Measurements from ENCODE around the gene CD58. TPM values are rescaled to one million over a fixed set of nuclear protein-coding genes. Genes with fewer than 3 reads are reported as not detected.
A peak's percentile ranks its signal among the peaks of the same experiment; 100 is the strongest.
"Not testable (repeated sequence)": the region's sequence is repeated elsewhere in the genome, so short reads cannot be mapped to it uniquely, and the experiment has no call there.

The CD58 gene
- total RNA-seq, 2 experiments from 2014 or later, result 12.4 to 16.0 TPM

- intact Hi-C loops (cut with DNase I, micrococcal nuclease); POLR2A ChIA-PET; H3K27me3 Mint-ChIP-seq; H3K27ac Mint-ChIP-seq; H3K9me3 Mint-ChIP-seq (ENCODE audit: low read depth); H3K4me3 Mint-ChIP-seq; DNase-seq; H3K36me3 Mint-ChIP-seq (ENCODE audit: low read depth); ATAC-seq: not testable (repeated sequence)
- CTCF ChIA-PET, result interaction anchor here (0.7 to 1.1 kb wide), 2 partner anchors 17 to 74 kb away, joined by 3 read pairs; no protein-coding TSS in a partner anchor
- peaks cover 24% of the 10 kb centered on the region for H3K4me1 Mint-ChIP-seq
Measured at GRCh38 chr1:116591951-116592605, 21.3 kb upstream of the CD58 start.

- H3K9me3 Mint-ChIP-seq (ENCODE audit: low read depth); DNase-seq; H3K36me3 Mint-ChIP-seq (ENCODE audit: low read depth); intact Hi-C loops (cut with DNase I, micrococcal nuclease); H3K4me3 Mint-ChIP-seq; H3K27ac Mint-ChIP-seq; POLR2A ChIA-PET; CTCF ChIA-PET; ATAC-seq; H3K27me3 Mint-ChIP-seq: not testable (repeated sequence)
- peaks cover 24% of the 10 kb centered on the region for H3K4me1 Mint-ChIP-seq
Measured at GRCh38 chr1:116591006-116591950, 20.5 kb upstream of the CD58 start.

GRCh38 chr1:116590359-116591005 is 19.7 kb upstream of the CD58 start:
- CTCF ChIA-PET, result not testable (repeated sequence)

GRCh38 chr1:116589101-116589735 is 18.4 kb upstream of the CD58 start:
- H3K9me3 Mint-ChIP-seq (ENCODE audit: low read depth); H3K27me3 Mint-ChIP-seq; H3K36me3 Mint-ChIP-seq (ENCODE audit: low read depth); intact Hi-C loops (cut with DNase I, micrococcal nuclease); CTCF ChIA-PET; POLR2A ChIA-PET; H3K27ac Mint-ChIP-seq; H3K4me3 Mint-ChIP-seq: not testable (repeated sequence)
- H3K4me1 Mint-ChIP-seq, result peaks cover 18% of the 10 kb centered on the region
- ATAC-seq (peak; percentile 80), DNase-seq (peak; percentile 38)

More at GRCh38 chr1:116590359-116591005, 19.7 kb upstream of the CD58 start:
- H3K27ac Mint-ChIP-seq; ATAC-seq; H3K36me3 Mint-ChIP-seq (ENCODE audit: low read depth); H3K4me3 Mint-ChIP-seq; H3K9me3 Mint-ChIP-seq (ENCODE audit: low read depth); H3K27me3 Mint-ChIP-seq; intact Hi-C loops (cut with DNase I, micrococcal nuclease); DNase-seq; POLR2A ChIA-PET: not testable (repeated sequence)
- H3K4me1 Mint-ChIP-seq, result peaks cover 18% of the 10 kb centered on the region

DNA sequence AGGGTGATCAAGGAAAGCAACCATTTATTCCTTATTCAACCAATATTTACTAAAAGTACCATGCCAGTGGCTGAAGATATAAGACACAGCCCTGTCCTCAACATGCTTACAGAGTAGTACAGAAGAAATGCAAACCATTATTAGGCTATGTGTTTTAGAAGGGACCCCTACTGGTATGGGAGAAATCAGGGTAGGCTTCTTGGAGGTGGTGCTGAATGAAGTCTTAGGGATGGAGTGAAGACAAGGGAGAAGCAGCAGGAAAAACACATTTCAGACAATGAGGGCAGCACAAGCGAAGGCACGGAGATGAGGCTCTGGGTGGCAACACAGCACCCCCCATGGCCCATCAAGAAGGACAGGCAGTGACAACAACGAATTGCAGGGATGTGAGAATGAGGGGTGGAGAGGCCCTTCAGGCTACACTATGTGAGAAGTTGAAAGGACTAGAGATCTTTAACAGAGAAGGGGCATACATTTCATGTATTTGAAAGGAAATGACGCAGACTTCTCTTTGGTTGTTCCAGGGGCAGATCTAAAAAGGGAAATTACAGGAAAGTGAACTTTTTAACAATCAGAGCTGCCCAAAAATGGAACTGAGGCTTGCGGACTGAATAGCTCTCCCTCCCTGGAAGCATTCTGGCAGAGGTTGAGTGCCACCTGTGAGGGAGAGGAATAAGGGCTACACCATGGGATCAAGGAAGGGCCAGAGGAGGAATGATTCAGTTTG is 16.8 kb upstream of the CD58 start:
- peaks cover 7% of the 10 kb centered on the region for H3K36me3 Mint-ChIP-seq (ENCODE audit: low read depth)
- ChIA-PET POLR2A (no interaction called here), CTCF (interaction anchor here (0.6 to 1.0 kb wide), 2 partner anchors 102 to 813 kb away, joined by 4 read pairs; no protein-coding TSS in a partner anchor)
- ATAC-seq, result no peak
- peaks cover 18% of the 10 kb centered on the region for H3K4me1 Mint-ChIP-seq
- H3K4me3 Mint-ChIP-seq, result no peak overlapping the region
- intact Hi-C loops (cut with DNase I, micrococcal nuclease), result no loop called here
- no peaks in the 10 kb centered on the region for H3K9me3 Mint-ChIP-seq (ENCODE audit: low read depth)
- DNase-seq, result no peak
- no peak overlapping the region for H3K27ac Mint-ChIP-seq
- H3K27me3 Mint-ChIP-seq, result no peaks in the 10 kb centered on the region

DNA sequence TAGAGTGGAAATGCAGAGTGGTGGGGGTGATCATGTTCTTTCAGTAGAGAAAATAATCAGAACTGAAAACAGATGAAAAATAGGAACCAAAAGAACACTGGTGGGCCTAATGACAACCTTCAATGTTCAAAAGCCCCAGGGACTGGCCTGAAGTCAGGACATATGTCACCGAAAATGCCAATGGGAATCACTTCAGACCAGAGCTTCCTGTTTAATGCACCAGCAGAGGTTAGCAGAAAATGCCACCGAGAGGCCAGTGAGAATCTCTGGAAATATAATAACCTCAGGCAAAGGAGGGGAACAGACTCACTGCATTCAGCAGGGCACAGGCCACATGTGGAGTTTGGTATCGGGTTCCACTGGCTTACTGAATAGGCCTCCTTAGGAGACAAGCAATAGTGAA is 15.9 kb upstream of the CD58 start:
- H3K36me3 Mint-ChIP-seq (ENCODE audit: low read depth), result peaks cover 7% of the 10 kb centered on the region
- POLR2A ChIA-PET, result no interaction called here
- H3K4me1 Mint-ChIP-seq, result peaks cover 18% of the 10 kb centered on the region
- CTCF ChIA-PET, result interaction anchor here (0.5 to 1.0 kb wide), 5 partner anchors 9 to 142 kb away, joined by 3 to 5 read pairs (median 4); partner anchors contain the start of gene IGSF3
- no peak overlapping the region for H3K27ac Mint-ChIP-seq
- no peak for DNase-seq
- H3K27me3 Mint-ChIP-seq, result no peaks in the 10 kb centered on the region
- ATAC-seq, result no peak
- H3K9me3 Mint-ChIP-seq (ENCODE audit: low read depth), result no peaks in the 10 kb centered on the region
- H3K4me3 Mint-ChIP-seq, result no peak overlapping the region
- intact Hi-C loops (cut with DNase I, micrococcal nuclease), result no loop called here

- DNase-seq (no peak), ATAC-seq (peak; percentile 71)
- peaks cover 18% of the 10 kb centered on the region for H3K4me1 Mint-ChIP-seq
- H3K9me3 Mint-ChIP-seq (ENCODE audit: low read depth), result no peaks in the 10 kb centered on the region
- intact Hi-C loops (cut with DNase I, micrococcal nuclease), result no loop called here
- peaks cover 7% of the 10 kb centered on the region for H3K36me3 Mint-ChIP-seq (ENCODE audit: low read depth)
- no peak overlapping the region for H3K27ac Mint-ChIP-seq
- POLR2A ChIA-PET, result interaction anchor here (0.7 to 0.8 kb wide), 2 partner anchors 97 to 142 kb away, joined by 3 read pairs; no protein-coding TSS in a partner anchor
- no peak overlapping the region for H3K4me3 Mint-ChIP-seq
- CTCF ChIA-PET, result interaction anchor here (0.7 to 1.0 kb wide), 4 partner anchors 10 to 1274 kb away, joined by 3 to 5 read pairs (median 4); partner anchors contain the start of gene IGSF3
- H3K27me3 Mint-ChIP-seq, result no peaks in the 10 kb centered on the region
Measured at GRCh38 chr1:116585886-116586285, 15.1 kb upstream of the CD58 start.

- intact Hi-C loops (cut with DNase I, micrococcal nuclease), result no loop called here
- POLR2A ChIA-PET, result no interaction called here
- peaks cover 4% of the 10 kb centered on the region for H3K4me1 Mint-ChIP-seq
Measured at GRCh38 chr1:116581323-116581885, 10.6 kb upstream of the CD58 start.

DNA sequence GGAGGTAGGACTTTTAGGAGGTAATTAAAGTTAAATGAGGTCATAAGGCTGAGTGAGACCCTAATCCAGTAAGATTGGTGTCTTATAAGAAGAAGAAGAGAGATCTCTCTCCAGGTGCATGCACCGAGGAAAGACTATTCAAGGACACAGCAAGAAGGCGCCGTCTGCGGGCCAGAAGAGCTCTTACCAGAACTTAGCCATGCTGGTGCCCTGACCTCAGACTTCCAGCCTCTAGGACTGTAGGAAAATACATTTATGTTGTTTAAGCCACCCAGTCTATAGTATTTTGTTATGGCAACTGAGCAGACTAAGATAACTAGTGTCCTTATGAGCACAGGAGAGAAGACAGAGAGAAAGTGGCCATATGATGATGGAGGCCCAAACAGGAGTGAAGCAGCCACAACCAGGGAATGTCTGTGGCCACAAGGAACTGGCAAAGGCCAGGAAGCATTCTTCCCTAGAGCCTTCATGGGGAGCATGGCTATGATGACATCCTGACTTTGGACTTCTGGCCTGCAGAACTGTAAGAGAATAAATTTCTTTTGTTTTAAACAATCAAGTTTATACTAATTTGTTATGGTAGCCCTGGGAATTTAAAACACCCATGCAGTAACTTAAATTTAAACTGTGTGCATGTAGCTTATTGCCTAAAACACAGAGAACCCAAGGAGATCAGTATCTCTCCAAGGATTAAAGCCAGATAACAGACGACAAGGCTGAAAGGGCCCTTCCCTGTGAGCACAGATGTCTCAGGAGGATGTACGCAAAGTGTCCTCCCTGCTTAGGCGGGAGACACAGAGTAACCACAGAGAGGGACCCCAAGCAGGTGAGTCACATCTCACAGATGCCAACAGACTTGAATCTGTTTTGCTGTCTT is 9.9 kb upstream of the CD58 start:
- DNase-seq, result no peak
- no peaks in the 10 kb centered on the region for H3K4me1 Mint-ChIP-seq
- H3K4me3 Mint-ChIP-seq, result no peak overlapping the region
- ChIA-PET POLR2A (no interaction called here), CTCF (no interaction called here)
- peaks cover 7% of the 10 kb centered on the region for H3K36me3 Mint-ChIP-seq (ENCODE audit: low read depth)
- no peaks in the 10 kb centered on the region for H3K9me3 Mint-ChIP-seq (ENCODE audit: low read depth)
- H3K27me3 Mint-ChIP-seq, result no peaks in the 10 kb centered on the region
- ATAC-seq, result no peak
- no peak overlapping the region for H3K27ac Mint-ChIP-seq
- intact Hi-C loops (cut with DNase I, micrococcal nuclease), result no loop called here

More at GRCh38 chr1:116581323-116581885, 10.6 kb upstream of the CD58 start:
- Mint-ChIP-seq H3K36me3 (ENCODE audit: low read depth) (peaks cover 6% of the 10 kb centered on the region), H3K9me3 (ENCODE audit: low read depth) (no peaks in the 10 kb centered on the region), H3K27ac (no peak overlapping the region), H3K4me3 (no peak overlapping the region), H3K27me3 (no peaks in the 10 kb centered on the region)
- DNase-seq (no peak), ATAC-seq (no peak)
- CTCF ChIA-PET, result interaction anchor here (0.7 kb wide), 1 partner anchor 157 kb away, joined by 3 read pairs; no protein-coding TSS in a partner anchor

Data from activated CD4-positive, alpha-beta T cell treated with anti-CD3 and anti-CD28 coated beads for 36 hours (primary cell).